Loucy (cell line): ENCODE results near the gene MCM9.

ENCODE experiments used
- H2AFZ ChIP-seq: fragments of 200-600 bp; sonication (generic); 2 replicates; pipeline ENCODE4 v1.6.0; 2016; ENCODE audit warnings: antibody characterized with exemption, mild to moderate bottlenecking, low read length, moderate library complexity
- H3F3A ChIP-seq: fragments of 200-600 bp; 2 replicates; pipeline ENCODE4 v1.6.0; 2016; ENCODE audit warnings: antibody characterized with exemption, low read depth, mild to moderate bottlenecking
- H3K27me3 ChIP-seq: fragments of 200-600 bp; sonication (generic); 2 replicates; pipeline ENCODE4 v1.6.1; 2014; ENCODE audit warnings: low read length, mild to moderate bottlenecking; ENCODE audit not compliant: insufficient read depth, poor library complexity, severe bottlenecking
- H3K36me3 ChIP-seq: fragments of 200-600 bp; sonication (generic); 2 replicates; pipeline ENCODE4 v1.6.1; 2016; ENCODE audit warnings: low read length; ENCODE audit not compliant: insufficient read depth
- H3K4me1 ChIP-seq: fragments of 200-600 bp; sonication (generic); 2 replicates; pipeline ENCODE4 v1.5.1; 2014; ENCODE audit warnings: low read length, mild to moderate bottlenecking; ENCODE audit not compliant: insufficient read depth, poor library complexity, severe bottlenecking
- H3K4me2 ChIP-seq: fragments of 200-600 bp; sonication (generic); 2 replicates; pipeline ENCODE4 v1.6.0; 2014; ENCODE audit warnings: antibody characterized with exemption, low read length, low read depth, mild to moderate bottlenecking; ENCODE audit not compliant: poor library complexity, severe bottlenecking
- H3K4me3 ChIP-seq: fragments of 200-600 bp; sonication (generic); 2 replicates; pipeline ENCODE4 v1.5.1; 2014; ENCODE audit warnings: low read length, mild to moderate bottlenecking, mixed read lengths; ENCODE audit not compliant: poor library complexity, severe bottlenecking
- H3K79me2 ChIP-seq: fragments of 200-600 bp; sonication (generic); 2 replicates; pipeline ENCODE4 v1.6.1; 2014; ENCODE audit warnings: low read length; ENCODE audit not compliant: insufficient read depth
- H3K9ac ChIP-seq: fragments of 200-600 bp; sonication (generic); 2 replicates; pipeline ENCODE4 v1.6.0; 2014; ENCODE audit warnings: mild to moderate bottlenecking, low read depth, low read length, moderate library complexity; ENCODE audit not compliant: poor library complexity, severe bottlenecking
- H3K9me2 ChIP-seq: fragments of 200-600 bp; sonication (generic); replicated peaks from 2 replicates; pipeline ENCODE4 v1.6.1; 2016; ENCODE audit warnings: low read depth, low read length, mixed read lengths
- H3K9me3 ChIP-seq: fragments of 200-600 bp; sonication (generic); 2 replicates; pipeline ENCODE4 v1.6.1; 2014; ENCODE audit warnings: mild to moderate bottlenecking, antibody characterized with exemption, low read length, low read depth; ENCODE audit not compliant: insufficient read depth
- H4K20me1 ChIP-seq: fragments of 200-600 bp; sonication (generic); 2 replicates; pipeline ENCODE4 v1.6.0; 2014; ENCODE audit warnings: antibody characterized with exemption, low read length, mild to moderate bottlenecking; ENCODE audit not compliant: insufficient read depth, poor library complexity, severe bottlenecking
- EZH2phosphoT487 ChIP-seq: fragments of 200-600 bp; IDR thresholded peaks from 2 replicates; pipeline ENCODE4 v1.6.1; 2018; ENCODE audit warnings: antibody characterized with exemption, mild to moderate bottlenecking, moderate library complexity, borderline replicate concordance
- TF ChIP-seq, protein P1 (sequence below): fragments of 200-600 bp; sonication (generic); conservative IDR thresholded peaks from 2 replicates; pipeline ENCODE4 v1.5.1; 2014; ENCODE audit warnings: mild to moderate bottlenecking, antibody characterized with exemption, low read length

Gene MCM9

GRCh38 chr6:118770835-118771234 lies 164.1 kb downstream of the MCM9 start:
- no peak overlapping the region for H3K9ac ChIP-seq
- TF ChIP-seq EZH2phosphoT487 = no peak
- TF ChIP-seq, protein P1, sequence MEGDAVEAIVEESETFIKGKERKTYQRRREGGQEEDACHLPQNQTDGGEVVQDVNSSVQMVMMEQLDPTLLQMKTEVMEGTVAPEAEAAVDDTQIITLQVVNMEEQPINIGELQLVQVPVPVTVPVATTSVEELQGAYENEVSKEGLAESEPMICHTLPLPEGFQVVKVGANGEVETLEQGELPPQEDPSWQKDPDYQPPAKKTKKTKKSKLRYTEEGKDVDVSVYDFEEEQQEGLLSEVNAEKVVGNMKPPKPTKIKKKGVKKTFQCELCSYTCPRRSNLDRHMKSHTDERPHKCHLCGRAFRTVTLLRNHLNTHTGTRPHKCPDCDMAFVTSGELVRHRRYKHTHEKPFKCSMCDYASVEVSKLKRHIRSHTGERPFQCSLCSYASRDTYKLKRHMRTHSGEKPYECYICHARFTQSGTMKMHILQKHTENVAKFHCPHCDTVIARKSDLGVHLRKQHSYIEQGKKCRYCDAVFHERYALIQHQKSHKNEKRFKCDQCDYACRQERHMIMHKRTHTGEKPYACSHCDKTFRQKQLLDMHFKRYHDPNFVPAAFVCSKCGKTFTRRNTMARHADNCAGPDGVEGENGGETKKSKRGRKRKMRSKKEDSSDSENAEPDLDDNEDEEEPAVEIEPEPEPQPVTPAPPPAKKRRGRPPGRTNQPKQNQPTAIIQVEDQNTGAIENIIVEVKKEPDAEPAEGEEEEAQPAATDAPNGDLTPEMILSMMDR = no peak
- no peaks in the 10 kb centered on the region for H3F3A ChIP-seq
- H3K4me1 ChIP-seq = no peaks in the 10 kb centered on the region
- no peaks in the 10 kb centered on the region for H3K9me3 ChIP-seq
- no peak overlapping the region for H3K4me3 ChIP-seq
- no peak overlapping the region for H3K4me2 ChIP-seq
- H4K20me1 ChIP-seq = no peaks in the 10 kb centered on the region
- no peaks in the 10 kb centered on the region for H3K9me2 ChIP-seq
- H3K79me2 ChIP-seq = no peaks in the 10 kb centered on the region
- H3K36me3 ChIP-seq = no peaks in the 10 kb centered on the region
- no peak overlapping the region for H2AFZ ChIP-seq
- no peaks in the 10 kb centered on the region for H3K27me3 ChIP-seq

DNA sequence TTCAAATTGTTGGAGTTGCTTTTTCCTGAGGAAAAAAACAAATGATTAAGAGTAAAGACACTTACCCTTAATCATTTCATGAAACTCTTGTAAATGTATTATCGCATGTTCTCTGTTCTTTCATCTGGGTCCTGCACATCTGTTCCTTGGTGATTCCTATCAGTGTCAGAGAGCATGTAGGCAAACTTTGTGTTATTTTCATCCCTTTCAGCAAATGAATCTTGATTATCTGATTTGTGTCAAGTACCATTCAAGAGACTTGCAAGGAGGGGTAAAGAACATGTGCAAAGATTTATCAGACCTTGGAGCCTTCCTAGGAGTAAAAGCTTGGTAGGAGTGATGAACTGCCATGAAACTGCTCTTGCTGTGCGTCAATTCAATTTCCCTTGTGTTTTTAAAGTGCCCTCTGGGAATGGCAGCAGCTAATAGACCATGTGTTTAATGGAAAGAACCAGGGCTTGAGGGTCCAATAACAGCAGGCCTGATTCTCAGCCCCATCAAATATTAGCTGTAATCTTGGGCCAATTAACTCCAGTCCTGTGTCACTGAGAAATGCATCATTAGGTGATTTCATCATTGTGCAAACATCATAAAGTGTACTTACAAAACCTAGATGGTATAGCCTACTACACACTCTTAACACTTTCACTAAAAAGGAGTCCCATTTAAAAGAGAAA lies 164.7 kb downstream of the MCM9 start:
- H3K9ac ChIP-seq = no peak overlapping the region
- no peak overlapping the region for H3K4me3 ChIP-seq
- no peaks in the 10 kb centered on the region for H3K4me1 ChIP-seq
- H3K27me3 ChIP-seq = no peaks in the 10 kb centered on the region
- H3K79me2 ChIP-seq = no peaks in the 10 kb centered on the region
- TF ChIP-seq, protein P1 = no peak
- TF ChIP-seq EZH2phosphoT487 = no peak
- no peak overlapping the region for H2AFZ ChIP-seq
- no peaks in the 10 kb centered on the region for H3K9me3 ChIP-seq
- no peaks in the 10 kb centered on the region for H3K36me3 ChIP-seq
- no peaks in the 10 kb centered on the region for H4K20me1 ChIP-seq
- no peak overlapping the region for H3K4me2 ChIP-seq
- H3F3A ChIP-seq = no peaks in the 10 kb centered on the region
- no peaks in the 10 kb centered on the region for H3K9me2 ChIP-seq

GRCh38 chr6:118768904-118769325 lies 166.0 kb downstream of the MCM9 start:
- H3K4me1 ChIP-seq = no peaks in the 10 kb centered on the region
- H3K4me3 ChIP-seq = no peak overlapping the region
- H4K20me1 ChIP-seq = no peaks in the 10 kb centered on the region
- no peaks in the 10 kb centered on the region for H3F3A ChIP-seq
- TF ChIP-seq EZH2phosphoT487 = no peak
- TF ChIP-seq, protein P1 = no peak
- H3K9me2 ChIP-seq = no peaks in the 10 kb centered on the region
- H2AFZ ChIP-seq = peak overlapping the region; percentile 51; the same call in 1 of the 2 replicates
- H3K36me3 ChIP-seq = no peaks in the 10 kb centered on the region
- no peak overlapping the region for H3K4me2 ChIP-seq
- no peaks in the 10 kb centered on the region for H3K27me3 ChIP-seq
- no peaks in the 10 kb centered on the region for H3K9me3 ChIP-seq
- H3K9ac ChIP-seq = no peak overlapping the region
- H3K79me2 ChIP-seq = no peaks in the 10 kb centered on the region
